ENCODE measurements around the gene MTG1.

The MTG1 gene

DNA sequence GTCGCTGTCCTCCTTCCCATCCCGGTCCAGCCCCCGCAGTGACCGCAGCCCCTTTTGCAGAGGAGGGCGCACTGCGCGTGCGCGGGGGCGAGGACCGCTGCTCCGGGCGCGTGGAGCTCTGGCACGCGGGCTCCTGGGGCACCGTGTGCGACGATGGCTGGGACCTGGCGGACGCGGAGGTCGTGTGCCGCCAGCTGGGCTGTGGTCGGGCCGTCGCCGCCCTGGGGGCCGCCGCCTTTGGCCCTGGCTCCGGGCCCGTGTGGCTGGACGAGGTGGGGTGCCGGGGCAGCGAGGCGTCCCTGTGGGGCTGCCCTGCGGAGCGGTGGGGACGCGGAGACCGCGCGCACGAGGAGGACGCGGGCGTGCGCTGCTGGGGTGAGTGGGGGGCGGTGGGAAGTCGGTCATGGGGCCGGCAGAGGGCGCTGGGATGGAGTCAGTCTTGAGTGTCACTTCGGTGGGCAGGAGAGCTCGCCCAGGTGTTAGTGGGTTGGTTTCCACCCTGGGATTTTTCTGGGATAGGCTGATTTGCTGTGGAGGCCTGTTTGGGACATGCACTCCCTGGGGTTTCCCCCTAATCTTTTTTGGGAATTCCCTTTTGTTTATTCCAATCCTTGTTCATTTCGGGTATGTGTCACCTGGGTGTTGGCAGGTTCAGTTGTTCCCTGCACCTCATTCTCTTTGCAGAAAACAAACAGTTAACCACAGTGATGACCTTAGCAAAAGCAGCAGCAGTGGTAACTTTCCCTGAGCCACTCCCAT lies 71.4 kb downstream of the MTG1 start:
- H3K9me3 ChIP-seq (ENCODE audit: low read length) = no peaks in the 10 kb centered on the region
- TF ChIP-seq, protein P1, sequence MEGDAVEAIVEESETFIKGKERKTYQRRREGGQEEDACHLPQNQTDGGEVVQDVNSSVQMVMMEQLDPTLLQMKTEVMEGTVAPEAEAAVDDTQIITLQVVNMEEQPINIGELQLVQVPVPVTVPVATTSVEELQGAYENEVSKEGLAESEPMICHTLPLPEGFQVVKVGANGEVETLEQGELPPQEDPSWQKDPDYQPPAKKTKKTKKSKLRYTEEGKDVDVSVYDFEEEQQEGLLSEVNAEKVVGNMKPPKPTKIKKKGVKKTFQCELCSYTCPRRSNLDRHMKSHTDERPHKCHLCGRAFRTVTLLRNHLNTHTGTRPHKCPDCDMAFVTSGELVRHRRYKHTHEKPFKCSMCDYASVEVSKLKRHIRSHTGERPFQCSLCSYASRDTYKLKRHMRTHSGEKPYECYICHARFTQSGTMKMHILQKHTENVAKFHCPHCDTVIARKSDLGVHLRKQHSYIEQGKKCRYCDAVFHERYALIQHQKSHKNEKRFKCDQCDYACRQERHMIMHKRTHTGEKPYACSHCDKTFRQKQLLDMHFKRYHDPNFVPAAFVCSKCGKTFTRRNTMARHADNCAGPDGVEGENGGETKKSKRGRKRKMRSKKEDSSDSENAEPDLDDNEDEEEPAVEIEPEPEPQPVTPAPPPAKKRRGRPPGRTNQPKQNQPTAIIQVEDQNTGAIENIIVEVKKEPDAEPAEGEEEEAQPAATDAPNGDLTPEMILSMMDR (IDR thresholded peaks at IDR 0.05; ENCODE audit: low read length) = no peak
- no peak for TF ChIP-seq EZH2 (IDR thresholded peaks at IDR 0.05; ENCODE audit: borderline replicate concordance, low read length)
- no peaks in the 10 kb centered on the region for H4K20me1 ChIP-seq (ENCODE audit: insufficient read depth, low read length)
- no peak overlapping the region for H3K4me2 ChIP-seq (ENCODE audit: low read length)
- H3K36me3 ChIP-seq (ENCODE audit: insufficient read depth, low read length) = peaks cover 18% of the 10 kb centered on the region
- H3K4me1 ChIP-seq (ENCODE audit: insufficient read depth, low read length, severe bottlenecking) = no peaks in the 10 kb centered on the region
- H3K27me3 ChIP-seq (ENCODE audit: insufficient read depth, low read length) = no peaks in the 10 kb centered on the region
- H3K79me2 ChIP-seq (ENCODE audit: insufficient read depth, low read length) = no peaks in the 10 kb centered on the region
- no peak overlapping the region for H3K27ac ChIP-seq (ENCODE audit: low read depth, low read length, poor library complexity, severe bottlenecking)
- no peaks in the 10 kb centered on the region for H3K9me2 ChIP-seq (ENCODE audit: low read depth, low read length)
- H3F3A ChIP-seq (ENCODE audit: insufficient read depth, low read length) = no peaks in the 10 kb centered on the region
- H2AFZ ChIP-seq (ENCODE audit: low read length) = no peak overlapping the region
- H3K9ac ChIP-seq (ENCODE audit: low read length) = no peak overlapping the region
- H3K4me3 ChIP-seq (ENCODE audit: low read depth, low read length, poor library complexity, severe bottlenecking) = no peak overlapping the region

GRCh38 chr10:133465950-133466474 lies 72.1 kb downstream of the MTG1 start:
- H4K20me1 ChIP-seq (ENCODE audit: insufficient read depth, low read length) = no peaks in the 10 kb centered on the region

DNA sequence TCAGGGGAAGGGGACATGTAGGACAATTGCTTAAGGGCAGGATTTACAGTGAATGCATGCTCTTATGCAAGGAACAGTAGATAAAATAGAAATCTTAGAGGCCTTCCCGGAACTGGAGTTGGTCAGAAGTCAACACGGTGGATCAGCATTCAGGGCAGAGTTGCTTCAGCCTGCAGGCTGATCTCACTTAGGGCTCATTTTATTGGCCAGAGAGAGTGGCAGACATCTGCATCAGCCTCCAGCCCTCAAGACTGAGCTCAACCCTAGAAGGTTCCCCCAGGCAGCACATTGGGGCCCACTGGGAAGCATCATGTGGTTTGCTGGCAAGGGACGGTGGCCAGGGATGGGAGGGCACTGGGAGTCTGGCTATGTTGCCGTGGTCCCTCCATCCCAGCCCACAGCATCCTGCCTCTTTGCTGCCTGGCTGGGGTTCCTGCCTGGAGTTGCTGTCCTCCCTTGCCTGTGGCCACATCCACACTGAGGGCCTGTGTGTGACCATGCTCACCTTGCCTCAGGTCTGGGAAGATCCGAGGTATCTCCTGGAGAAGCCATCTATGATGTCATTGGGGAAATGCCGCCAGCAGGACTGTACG lies 72.8 kb downstream of the MTG1 start:
- no peaks in the 10 kb centered on the region for H3K79me2 ChIP-seq (ENCODE audit: insufficient read depth, low read length)
- no peak overlapping the region for H3K27ac ChIP-seq (ENCODE audit: low read depth, low read length, poor library complexity, severe bottlenecking)
- no peaks in the 10 kb centered on the region for H3K4me1 ChIP-seq (ENCODE audit: insufficient read depth, low read length, severe bottlenecking)
- H3F3A ChIP-seq (ENCODE audit: insufficient read depth, low read length) = no peaks in the 10 kb centered on the region
- H3K9ac ChIP-seq (ENCODE audit: low read length) = no peak overlapping the region
- H3K27me3 ChIP-seq (ENCODE audit: insufficient read depth, low read length) = no peaks in the 10 kb centered on the region
- no peaks in the 10 kb centered on the region for H4K20me1 ChIP-seq (ENCODE audit: insufficient read depth, low read length)
- no peaks in the 10 kb centered on the region for H3K9me3 ChIP-seq (ENCODE audit: low read length)
- no peak overlapping the region for H3K4me2 ChIP-seq (ENCODE audit: low read length)
- TF ChIP-seq EZH2 (IDR thresholded peaks at IDR 0.05; ENCODE audit: borderline replicate concordance, low read length) = no peak
- no peak overlapping the region for H2AFZ ChIP-seq (ENCODE audit: low read length)
- no peaks in the 10 kb centered on the region for H3K9me2 ChIP-seq (ENCODE audit: low read depth, low read length)
- no peak overlapping the region for H3K4me3 ChIP-seq (ENCODE audit: low read depth, low read length, poor library complexity, severe bottlenecking)
- H3K36me3 ChIP-seq (ENCODE audit: insufficient read depth, low read length) = peaks cover 18% of the 10 kb centered on the region

More at GRCh38 chr10:133465950-133466474, 72.1 kb downstream of the MTG1 start:
- no peaks in the 10 kb centered on the region for H3K27me3 ChIP-seq (ENCODE audit: insufficient read depth, low read length)
- H3F3A ChIP-seq (ENCODE audit: insufficient read depth, low read length) = no peaks in the 10 kb centered on the region
- TF ChIP-seq EZH2 (IDR thresholded peaks at IDR 0.05; ENCODE audit: borderline replicate concordance, low read length) = no peak
- TF ChIP-seq, protein P1 (IDR thresholded peaks at IDR 0.05; ENCODE audit: low read length) = no peak
- no peaks in the 10 kb centered on the region for H3K4me1 ChIP-seq (ENCODE audit: insufficient read depth, low read length, severe bottlenecking)
- H3K4me2 ChIP-seq (ENCODE audit: low read length) = no peak overlapping the region
- H3K79me2 ChIP-seq (ENCODE audit: insufficient read depth, low read length) = no peaks in the 10 kb centered on the region
- H3K9me2 ChIP-seq (ENCODE audit: low read depth, low read length) = no peaks in the 10 kb centered on the region
- H2AFZ ChIP-seq (ENCODE audit: low read length) = no peak overlapping the region
- H3K4me3 ChIP-seq (ENCODE audit: low read depth, low read length, poor library complexity, severe bottlenecking) = no peak overlapping the region
- H3K9ac ChIP-seq (ENCODE audit: low read length) = no peak overlapping the region
- no peaks in the 10 kb centered on the region for H3K9me3 ChIP-seq (ENCODE audit: low read length)
- no peak overlapping the region for H3K27ac ChIP-seq (ENCODE audit: low read depth, low read length, poor library complexity, severe bottlenecking)
- H3K36me3 ChIP-seq (ENCODE audit: insufficient read depth, low read length) = peaks cover 18% of the 10 kb centered on the region
